SK-N-SH (cell line): Measurements from ENCODE around the gene JAM2. TPM values are rescaled to one million over a fixed set of nuclear protein-coding genes. Genes with fewer than 3 reads are reported as not detected.

Source experiments
- CTCF ChIA-PET: fragments of 300-600, 350-600 bp; formaldehyde crosslinking; extraction: SDS; loops from one replicate; lab custom pipeline; 2021; lab: Yijun Ruan, JAX
- POLR2A ChIA-PET: fragments of 350-600 bp; sonication (Branson Sonifier 250); formaldehyde crosslinking; extraction: SDS; loops from one replicate; lab custom pipeline; 2020; ENCODE audit warnings: antibody characterized with exemption, inconsistent platforms; lab: Yijun Ruan, JAX
- DNase-seq: peaks from one replicate; pipeline ENCODE4 v3.0.0; 2012
- H2AFZ ChIP-seq: fragments of 200-600 bp; sonication (generic); 2 replicates; pipeline ENCODE4 v1.8.1; 2016; ENCODE audit warnings: antibody characterized with exemption, mild to moderate bottlenecking, low read depth
- H3F3A ChIP-seq: fragments of 200-600 bp; sonication (generic); replicated peaks from 2 replicates; pipeline ENCODE3; 2016; ENCODE audit warnings: antibody characterized with exemption, mild to moderate bottlenecking; ENCODE audit not compliant: insufficient read depth
- H3K27ac ChIP-seq, 2 experiments: fragments of 200-500 bp in 1 of 2; fragments of 200-600 bp in 1 of 2; sonication (Bioruptor generic) in 1 of 2; sonication (generic), shearing (Covaris generic) in 1 of 2; 2 replicates each; pipeline versions ENCODE4 v1.5.1 to v1.6.1; 2014 to 2016; ENCODE audit warnings: low read depth in 2 of 2, inconsistent platforms in 1 of 2, low read length in 1 of 2, mild to moderate bottlenecking in 1 of 2, mixed read lengths in 1 of 2
- H3K27me3 ChIP-seq: fragments of 200-600 bp; sonication (generic), shearing (Covaris generic); 2 replicates; pipeline ENCODE4 v1.6.1; 2016; ENCODE audit warnings: mixed run types; ENCODE audit not compliant: insufficient read depth
- H3K36me3 ChIP-seq, 2 experiments: fragments of 200-500 bp in 1 of 2; fragments of 200-600 bp in 1 of 2; sonication (Bioruptor generic) in 1 of 2; sonication (generic) in 1 of 2; replicated peaks in 1 of 2; 2 replicates each; pipeline versions ENCODE3 to v1.5.1; 2014 to 2016; ENCODE audit warnings: low read length in 1 of 2, mild to moderate bottlenecking in 1 of 2; ENCODE audit not compliant: insufficient read depth in 2 of 2, control insufficient read depth in 1 of 2
- H3K4me1 ChIP-seq, 2 experiments: fragments of 200-500 bp in 1 of 2; fragments of 200-600 bp in 1 of 2; sonication (Bioruptor generic) in 1 of 2; sonication (generic), shearing (Covaris generic) in 1 of 2; 2 replicates each; pipeline versions ENCODE4 v1.5.1 to v1.6.1; 2014 to 2016; ENCODE audit warnings: low read depth in 1 of 2, low read length in 1 of 2, mixed run types in 1 of 2; ENCODE audit not compliant: insufficient read depth in 2 of 2, control insufficient read depth in 1 of 2
- H3K4me2 ChIP-seq: fragments of 200-600 bp; sonication (generic), shearing (Covaris generic); 2 replicates; pipeline ENCODE4 v1.6.1; 2017; ENCODE audit warnings: mixed run types
- H3K4me3 ChIP-seq, 2 experiments: fragments of 200-500 bp in 1 of 2; fragments of 200-600 bp in 1 of 2; sonication (Bioruptor generic) in 1 of 2; sonication (generic), shearing (Covaris generic) in 1 of 2; 2 replicates each; pipeline versions ENCODE4 v1.5.1 to v1.8.1; 2014 to 2016; ENCODE audit warnings: low read depth in 2 of 2, inconsistent platforms in 1 of 2, low read length in 1 of 2, mild to moderate bottlenecking in 1 of 2, mixed read lengths in 1 of 2, moderate library complexity in 1 of 2
- H3K79me2 ChIP-seq: fragments of 200-600 bp; sonication (generic); 2 replicates; pipeline ENCODE4 v1.8.1; 2017; ENCODE audit warnings: mild to moderate bottlenecking; ENCODE audit not compliant: insufficient read depth
- H3K9ac ChIP-seq: fragments of 200-600 bp; sonication (generic); 2 replicates; pipeline ENCODE4 v1.6.1; 2017; ENCODE audit warnings: mixed run types
- H3K9me2 ChIP-seq: fragments of 200-600 bp; sonication (generic); 2 replicates; pipeline ENCODE4 v1.6.1; 2017; ENCODE audit warnings: mixed run types
- H3K9me3 ChIP-seq: fragments of 200-600 bp; sonication (generic); 2 replicates; pipeline ENCODE4 v1.6.1; 2017; ENCODE audit warnings: mixed run types, mild to moderate bottlenecking, moderate library complexity
- H4K20me1 ChIP-seq: fragments of 200-600 bp; sonication (generic); 2 replicates; pipeline ENCODE4 v1.6.1; 2017; ENCODE audit warnings: mild to moderate bottlenecking, mixed run types; ENCODE audit not compliant: insufficient read depth
- CHD2 ChIP-seq: fragments of 150-350 bp; IDR thresholded peaks from 2 replicates; pipeline ENCODE4 v1.6.1; 2018; ENCODE audit warnings: low read length; ENCODE audit not compliant: partially characterized antibody
- ELF1 ChIP-seq: IDR thresholded peaks from 2 replicates; pipeline ENCODE4 v1.4.0; 2012
- FOSL2 ChIP-seq: IDR thresholded peaks from 2 replicates; pipeline ENCODE4 v1.4.0; 2012; ENCODE audit warnings: low read depth, mild to moderate bottlenecking, moderate library complexity, borderline replicate concordance
- FOXM1 ChIP-seq: IDR thresholded peaks from 2 replicates; pipeline ENCODE4 v1.4.0; 2012; ENCODE audit warnings: low read depth, mild to moderate bottlenecking
- GABPA ChIP-seq: IDR thresholded peaks from 2 replicates; pipeline ENCODE4 v1.4.0; 2012; ENCODE audit warnings: low read depth, mild to moderate bottlenecking
- JUND ChIP-seq: IDR thresholded peaks from 2 replicates; pipeline ENCODE4 v1.4.0; 2012
- NFIC ChIP-seq: IDR thresholded peaks from 2 replicates; pipeline ENCODE4 v1.4.0; 2012; ENCODE audit warnings: borderline replicate concordance
- POLR2AphosphoS5 ChIP-seq: IDR thresholded peaks from 2 replicates; pipeline ENCODE4 v1.6.1; 2012; ENCODE audit warnings: low read depth, low read length
- RAD21 ChIP-seq: IDR thresholded peaks from 2 replicates; pipeline ENCODE4 v1.6.1; 2012; ENCODE audit warnings: mild to moderate bottlenecking, low read length
- RCOR1 ChIP-seq: fragments of 150-350 bp; IDR thresholded peaks from 2 replicates; pipeline ENCODE4 v1.6.1; 2017; ENCODE audit warnings: antibody characterized with exemption, low read length
- TCF12 ChIP-seq: IDR thresholded peaks from 2 replicates; pipeline ENCODE4 v1.4.0; 2012
- WGBS: methylation state at CpG from one replicate; pipeline ENCODE4 v1.1.6; 2017; ENCODE audit warnings: low lambda C conversion rate; 5-methylcytosine and 5-hydroxymethylcytosine counted together
- polyA plus RNA-seq, 3 experiments: library from polyadenylated mRNA; depleted of rRNA; stranded (reverse); fragments of >200 nt; gene quantifications; 2 replicates each; pipeline ENCODE4 v1.2.3, GENCODE V29; 2012
- TF ChIP-seq, protein P1 (sequence below): fragments of 150-350 bp; IDR thresholded peaks from 2 replicates; pipeline ENCODE4 v1.6.1; 2017; ENCODE audit warnings: antibody characterized with exemption, low read length, low read depth, borderline replicate concordance
- TF ChIP-seq, protein P2 (sequence below): IDR thresholded peaks from 2 replicates; pipeline ENCODE4 v1.4.0; 2012; ENCODE audit warnings: low read depth, borderline replicate concordance
- TF ChIP-seq, protein P3 (sequence below): IDR thresholded peaks from 2 replicates; pipeline ENCODE4 v1.6.1; 2012; ENCODE audit warnings: mild to moderate bottlenecking, low read depth, low read length, moderate library complexity
- TF ChIP-seq, protein P4 (sequence below): IDR thresholded peaks from 2 replicates; pipeline ENCODE4; 2012
- TF ChIP-seq, protein P5 (sequence below): IDR thresholded peaks from 2 replicates; pipeline ENCODE4 v1.4.0; 2012; ENCODE audit warnings: low read depth
- TF ChIP-seq, protein P6 (sequence below): fragments of 200-600 bp; sonication (generic); IDR thresholded peaks from 2 replicates; pipeline ENCODE4 v1.6.1; 2017; ENCODE audit warnings: antibody characterized with exemption, mild to moderate bottlenecking, moderate library complexity

JAM2 gene
- polyA plus RNA-seq, 1 of the 3 experiments (the other 2 are of a cell fraction), result 8.3 TPM

DNA sequence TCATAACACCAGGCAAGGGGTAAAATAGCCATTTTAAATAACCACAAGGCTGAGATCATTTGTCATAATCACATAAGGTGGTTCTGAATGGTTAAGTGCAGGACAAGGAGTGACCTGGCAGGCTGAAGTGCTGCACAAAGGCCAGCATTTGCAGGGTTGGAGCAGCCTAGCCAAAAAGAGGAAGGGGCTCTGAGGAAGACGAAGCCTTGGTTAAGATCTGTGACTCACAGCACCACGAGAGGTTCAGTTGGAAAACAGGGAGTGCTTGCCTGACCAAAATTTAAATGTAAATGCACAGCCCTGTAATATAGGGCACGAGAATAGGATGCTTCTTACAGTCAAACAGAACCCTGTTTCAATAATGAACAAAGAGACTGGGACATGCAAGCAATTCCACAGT lies 83.6 kb downstream of the JAM2 start:
- no peaks in the 10 kb centered on the region for H3K9me3 ChIP-seq
- no peak overlapping the region for H3K27ac ChIP-seq
- peaks cover 15% of the 10 kb centered on the region; the same call in 1 of the 2 replicates for H3K79me2 ChIP-seq
- no peaks in the 10 kb centered on the region for H4K20me1 ChIP-seq
- no peak overlapping the region for H3K4me3 ChIP-seq
- H3K9me2 ChIP-seq, result no peaks in the 10 kb centered on the region
- H3K9ac ChIP-seq, result no peak overlapping the region
- DNase-seq, result no peak
- no peaks in the 10 kb centered on the region for H3K27me3 ChIP-seq
- no peaks in the 10 kb centered on the region for H3K4me1 ChIP-seq
- H3K36me3 ChIP-seq, result peaks cover 37 to 61% of the 10 kb centered on the region in 2 experiments
- TF ChIP-seq RAD21 (no peak), TCF12 (no peak), FOSL2 (no peak), ELF1 (no peak), NFIC (no peak), FOXM1 (no peak)
- TF ChIP-seq, protein P1, sequence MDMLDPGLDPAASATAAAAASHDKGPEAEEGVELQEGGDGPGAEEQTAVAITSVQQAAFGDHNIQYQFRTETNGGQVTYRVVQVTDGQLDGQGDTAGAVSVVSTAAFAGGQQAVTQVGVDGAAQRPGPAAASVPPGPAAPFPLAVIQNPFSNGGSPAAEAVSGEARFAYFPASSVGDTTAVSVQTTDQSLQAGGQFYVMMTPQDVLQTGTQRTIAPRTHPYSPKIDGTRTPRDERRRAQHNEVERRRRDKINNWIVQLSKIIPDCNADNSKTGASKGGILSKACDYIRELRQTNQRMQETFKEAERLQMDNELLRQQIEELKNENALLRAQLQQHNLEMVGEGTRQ, result no peak
- TF ChIP-seq, protein P2, sequence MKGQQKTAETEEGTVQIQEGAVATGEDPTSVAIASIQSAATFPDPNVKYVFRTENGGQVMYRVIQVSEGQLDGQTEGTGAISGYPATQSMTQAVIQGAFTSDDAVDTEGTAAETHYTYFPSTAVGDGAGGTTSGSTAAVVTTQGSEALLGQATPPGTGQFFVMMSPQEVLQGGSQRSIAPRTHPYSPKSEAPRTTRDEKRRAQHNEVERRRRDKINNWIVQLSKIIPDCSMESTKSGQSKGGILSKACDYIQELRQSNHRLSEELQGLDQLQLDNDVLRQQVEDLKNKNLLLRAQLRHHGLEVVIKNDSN, result no peak
- WGBS, result 94% methylated on average over 3 of the region's 3 CpGs
- no peak overlapping the region for H3K4me2 ChIP-seq
- no peak overlapping the region for H2AFZ ChIP-seq
- peaks cover 13% of the 10 kb centered on the region for H3F3A ChIP-seq
- ChIA-PET POLR2A (no interaction called here), CTCF (interaction anchor here (6.4 kb wide), 1 partner anchor 114 kb away, joined by 47 read pairs; no protein-coding TSS in a partner anchor)

DNA sequence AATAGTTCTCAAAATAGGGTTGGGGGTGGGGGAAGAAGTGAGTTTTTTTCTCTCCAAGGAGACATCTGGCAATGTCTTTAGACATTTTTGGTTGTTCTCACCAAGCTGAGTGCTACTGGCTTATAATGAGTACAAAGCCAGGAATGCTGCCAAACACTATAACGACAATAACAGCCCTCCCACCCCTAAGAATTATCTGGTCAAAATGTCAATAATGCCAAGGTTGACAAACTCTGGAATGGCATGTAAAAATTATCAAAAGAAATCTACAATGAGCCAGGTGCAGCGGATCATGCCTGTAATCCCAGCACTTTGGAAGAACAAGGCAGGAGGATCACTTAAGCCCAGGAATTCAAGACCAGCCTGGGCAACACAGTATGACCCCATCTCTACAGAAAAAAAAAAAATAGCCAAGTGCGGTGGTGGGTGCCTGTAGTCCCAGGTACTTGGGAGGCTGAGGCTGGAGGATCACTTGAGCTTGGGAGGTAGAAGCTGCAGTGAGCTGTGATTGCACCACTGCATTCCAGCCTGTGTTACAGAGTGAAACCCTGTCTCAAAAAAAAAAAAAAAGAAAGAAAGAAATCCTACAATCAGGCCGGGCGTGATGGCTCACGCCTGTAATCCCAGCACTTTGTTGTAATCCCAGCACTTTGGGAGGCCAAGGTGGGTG lies 93.2 kb downstream of the JAM2 start:
- 95% methylated on average over 6 of the region's 6 CpGs for WGBS
- H3K27me3 ChIP-seq, result no peaks in the 10 kb centered on the region
- H3K4me2 ChIP-seq, result no peak overlapping the region
- no peak for DNase-seq
- H3K79me2 ChIP-seq, result peaks cover 83% of the 10 kb centered on the region
- no peak overlapping the region for H2AFZ ChIP-seq
- peaks cover 26% of the 10 kb centered on the region for H4K20me1 ChIP-seq
- POLR2A ChIA-PET, result no interaction called here
- H3F3A ChIP-seq, result peaks cover 22% of the 10 kb centered on the region
- no peak overlapping the region for H3K4me3 ChIP-seq
- no peaks in the 10 kb centered on the region for H3K9me3 ChIP-seq
- peaks cover 29 to 34% of the 10 kb centered on the region in 2 experiments for H3K36me3 ChIP-seq
- peaks cover 9 to 21% of the 10 kb centered on the region in 2 experiments; a peak in 3 of 4 replicates for H3K4me1 ChIP-seq
- no peaks in the 10 kb centered on the region for H3K9me2 ChIP-seq
- no peak overlapping the region for H3K27ac ChIP-seq
- CTCF ChIA-PET, result interaction anchor here (1.3 kb wide), 1 partner anchor 124 kb away, joined by 6 read pairs; no protein-coding TSS in a partner anchor
- H3K9ac ChIP-seq, result no peak overlapping the region
- TF ChIP-seq NFIC (no peak), FOSL2 (no peak), POLR2AphosphoS5 (no peak), ELF1 (no peak), TCF12 (no peak), CHD2 (no peak), GABPA (no peak), RCOR1 (no peak), JUND (no peak)
- TF ChIP-seq, protein P3, sequence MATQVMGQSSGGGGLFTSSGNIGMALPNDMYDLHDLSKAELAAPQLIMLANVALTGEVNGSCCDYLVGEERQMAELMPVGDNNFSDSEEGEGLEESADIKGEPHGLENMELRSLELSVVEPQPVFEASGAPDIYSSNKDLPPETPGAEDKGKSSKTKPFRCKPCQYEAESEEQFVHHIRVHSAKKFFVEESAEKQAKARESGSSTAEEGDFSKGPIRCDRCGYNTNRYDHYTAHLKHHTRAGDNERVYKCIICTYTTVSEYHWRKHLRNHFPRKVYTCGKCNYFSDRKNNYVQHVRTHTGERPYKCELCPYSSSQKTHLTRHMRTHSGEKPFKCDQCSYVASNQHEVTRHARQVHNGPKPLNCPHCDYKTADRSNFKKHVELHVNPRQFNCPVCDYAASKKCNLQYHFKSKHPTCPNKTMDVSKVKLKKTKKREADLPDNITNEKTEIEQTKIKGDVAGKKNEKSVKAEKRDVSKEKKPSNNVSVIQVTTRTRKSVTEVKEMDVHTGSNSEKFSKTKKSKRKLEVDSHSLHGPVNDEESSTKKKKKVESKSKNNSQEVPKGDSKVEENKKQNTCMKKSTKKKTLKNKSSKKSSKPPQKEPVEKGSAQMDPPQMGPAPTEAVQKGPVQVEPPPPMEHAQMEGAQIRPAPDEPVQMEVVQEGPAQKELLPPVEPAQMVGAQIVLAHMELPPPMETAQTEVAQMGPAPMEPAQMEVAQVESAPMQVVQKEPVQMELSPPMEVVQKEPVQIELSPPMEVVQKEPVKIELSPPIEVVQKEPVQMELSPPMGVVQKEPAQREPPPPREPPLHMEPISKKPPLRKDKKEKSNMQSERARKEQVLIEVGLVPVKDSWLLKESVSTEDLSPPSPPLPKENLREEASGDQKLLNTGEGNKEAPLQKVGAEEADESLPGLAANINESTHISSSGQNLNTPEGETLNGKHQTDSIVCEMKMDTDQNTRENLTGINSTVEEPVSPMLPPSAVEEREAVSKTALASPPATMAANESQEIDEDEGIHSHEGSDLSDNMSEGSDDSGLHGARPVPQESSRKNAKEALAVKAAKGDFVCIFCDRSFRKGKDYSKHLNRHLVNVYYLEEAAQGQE, result no peak
- TF ChIP-seq, protein P4, sequence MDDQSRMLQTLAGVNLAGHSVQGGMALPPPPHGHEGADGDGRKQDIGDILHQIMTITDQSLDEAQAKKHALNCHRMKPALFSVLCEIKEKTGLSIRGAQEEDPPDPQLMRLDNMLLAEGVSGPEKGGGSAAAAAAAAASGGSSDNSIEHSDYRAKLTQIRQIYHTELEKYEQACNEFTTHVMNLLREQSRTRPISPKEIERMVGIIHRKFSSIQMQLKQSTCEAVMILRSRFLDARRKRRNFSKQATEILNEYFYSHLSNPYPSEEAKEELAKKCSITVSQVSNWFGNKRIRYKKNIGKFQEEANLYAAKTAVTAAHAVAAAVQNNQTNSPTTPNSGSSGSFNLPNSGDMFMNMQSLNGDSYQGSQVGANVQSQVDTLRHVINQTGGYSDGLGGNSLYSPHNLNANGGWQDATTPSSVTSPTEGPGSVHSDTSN, result no peak
- TF ChIP-seq, protein P5, sequence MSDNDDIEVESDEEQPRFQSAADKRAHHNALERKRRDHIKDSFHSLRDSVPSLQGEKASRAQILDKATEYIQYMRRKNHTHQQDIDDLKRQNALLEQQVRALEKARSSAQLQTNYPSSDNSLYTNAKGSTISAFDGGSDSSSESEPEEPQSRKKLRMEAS, result no peak
- TF ChIP-seq, protein P6, sequence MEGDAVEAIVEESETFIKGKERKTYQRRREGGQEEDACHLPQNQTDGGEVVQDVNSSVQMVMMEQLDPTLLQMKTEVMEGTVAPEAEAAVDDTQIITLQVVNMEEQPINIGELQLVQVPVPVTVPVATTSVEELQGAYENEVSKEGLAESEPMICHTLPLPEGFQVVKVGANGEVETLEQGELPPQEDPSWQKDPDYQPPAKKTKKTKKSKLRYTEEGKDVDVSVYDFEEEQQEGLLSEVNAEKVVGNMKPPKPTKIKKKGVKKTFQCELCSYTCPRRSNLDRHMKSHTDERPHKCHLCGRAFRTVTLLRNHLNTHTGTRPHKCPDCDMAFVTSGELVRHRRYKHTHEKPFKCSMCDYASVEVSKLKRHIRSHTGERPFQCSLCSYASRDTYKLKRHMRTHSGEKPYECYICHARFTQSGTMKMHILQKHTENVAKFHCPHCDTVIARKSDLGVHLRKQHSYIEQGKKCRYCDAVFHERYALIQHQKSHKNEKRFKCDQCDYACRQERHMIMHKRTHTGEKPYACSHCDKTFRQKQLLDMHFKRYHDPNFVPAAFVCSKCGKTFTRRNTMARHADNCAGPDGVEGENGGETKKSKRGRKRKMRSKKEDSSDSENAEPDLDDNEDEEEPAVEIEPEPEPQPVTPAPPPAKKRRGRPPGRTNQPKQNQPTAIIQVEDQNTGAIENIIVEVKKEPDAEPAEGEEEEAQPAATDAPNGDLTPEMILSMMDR, result no peak
